H1 (cell line): Measurements from ENCODE around the gene TTC36. TPM values are rescaled to one million over a fixed set of nuclear protein-coding genes. Genes with fewer than 3 reads are reported as not detected.
"Not testable (repeated sequence)": the region's sequence is repeated elsewhere in the genome, so short reads cannot be mapped to it uniquely, and the experiment has no call there.

Experiments used
- CTCF ChIA-PET: fragments of 300-600 bp; sonication (Branson Sonifier 250); formaldehyde crosslinking; loops from one replicate; lab custom pipeline; 2021; ENCODE audit not compliant: partially characterized antibody; lab: Charles Lee
- POLR2A ChIA-PET: fragments of 300-600 bp; sonication (Branson Sonifier 250); formaldehyde crosslinking; loops from one replicate; lab custom pipeline; 2021; ENCODE audit warnings: inconsistent platforms; ENCODE audit not compliant: partially characterized antibody; lab: Charles Lee
- DNase-seq, 2 experiments: peaks; one replicate each; pipeline versions ENCODE4 v3.0.0 to v3.0.0-alpha.2; 2010 to 2022; ENCODE audit warnings: low spot score in 2 of 2, low read depth in 1 of 2, mixed read lengths in 1 of 2
- FAIRE-seq: peaks from 2 replicates; lab custom pipeline; 2011; peaks lifted over from hg19 to GRCh38; lab: Jason Lieb, UNC
- H2AFZ ChIP-seq: 2 replicates; pipeline ENCODE4 v1.8.1; 2012; ENCODE audit warnings: low read length, inconsistent platforms
- H2AK5ac ChIP-seq: 2 replicates; pipeline ENCODE4 v1.6.1; 2013; ENCODE audit warnings: low read depth, low read length
- H2BK120ac ChIP-seq: replicated peaks from 2 replicates; pipeline ENCODE3; 2013; ENCODE audit warnings: low read depth, low read length, inconsistent platforms
- H2BK12ac ChIP-seq: 2 replicates; pipeline ENCODE4 v1.6.1; 2013; ENCODE audit warnings: low read depth, low read length
- H2BK15ac ChIP-seq: 2 replicates; pipeline ENCODE4 v1.6.1; 2013; ENCODE audit warnings: low read length
- H2BK20ac ChIP-seq: 2 replicates; pipeline ENCODE4 v1.6.1; 2013; ENCODE audit warnings: low read length
- H2BK5ac ChIP-seq: 2 replicates; pipeline ENCODE4 v1.6.1; 2013; ENCODE audit warnings: low read depth, low read length
- H3K14ac ChIP-seq: 2 replicates; pipeline ENCODE4 v1.6.1; 2013; ENCODE audit warnings: inconsistent platforms; ENCODE audit not compliant: insufficient read length
- H3K18ac ChIP-seq: 2 replicates; pipeline ENCODE4 v1.6.1; 2013; ENCODE audit warnings: low read length; ENCODE audit errors: extremely low read depth
- H3K23ac ChIP-seq: 2 replicates; pipeline ENCODE4 v1.6.1; 2013; ENCODE audit warnings: inconsistent platforms; ENCODE audit not compliant: insufficient read length
- H3K23me2 ChIP-seq: 2 replicates; pipeline ENCODE4 v1.6.1; 2013; ENCODE audit warnings: low read depth, low read length
- H3K27ac ChIP-seq: 2 replicates; pipeline ENCODE4 v1.6.1; 2011; ENCODE audit warnings: low read depth, low read length, inconsistent platforms
- H3K27me3 ChIP-seq, 4 experiments: replicated peaks in 1 of 4; 1 replicate in 1 of 4; 2 replicates in 3 of 4; pipeline versions ENCODE4 v1.6.1 to v1.8.1; 2011 to 2013; ENCODE audit warnings: low read length in 3 of 4, mild to moderate bottlenecking in 3 of 4, inconsistent platforms in 2 of 4, mixed read lengths in 2 of 4, moderate library complexity in 1 of 4; ENCODE audit not compliant: control insufficient read depth in 3 of 4, insufficient read depth in 3 of 4; ENCODE audit errors: extremely low read depth in 1 of 4
- H3K36me3 ChIP-seq, 4 experiments: 2 replicates each; pipeline versions ENCODE4 v1.6.1 to v1.8.1; 2011 to 2013; ENCODE audit warnings: mild to moderate bottlenecking in 4 of 4, low read length in 3 of 4, moderate library complexity in 2 of 4, control low read depth in 1 of 4, inconsistent platforms in 1 of 4; ENCODE audit not compliant: insufficient read depth in 4 of 4, control insufficient read depth in 2 of 4
- H3K4ac ChIP-seq: replicated peaks from 2 replicates; pipeline ENCODE3; 2013; ENCODE audit warnings: low read length, low read depth, mixed read lengths, inconsistent platforms; ENCODE audit not compliant: insufficient read length
- H3K4me1 ChIP-seq, 4 experiments: replicated peaks in 1 of 4; 1 replicate in 1 of 4; 2 replicates in 3 of 4; pipeline versions ENCODE4 v1.6.1 to v1.8.1; 2011 to 2013; ENCODE audit warnings: low read length in 3 of 4, inconsistent platforms in 2 of 4, mixed read lengths in 1 of 4; ENCODE audit not compliant: insufficient read depth in 4 of 4, control insufficient read depth in 3 of 4
- H3K4me2 ChIP-seq, 2 experiments: 2 replicates each; pipeline versions ENCODE4 v1.6.1 to v1.8.1; 2011 to 2013; ENCODE audit warnings: low read depth in 2 of 2, low read length in 2 of 2, control low read depth in 1 of 2, inconsistent platforms in 1 of 2, mild to moderate bottlenecking in 1 of 2; ENCODE audit not compliant: insufficient read depth in 1 of 2
- H3K4me3 ChIP-seq, 4 experiments: fragments of 200-600, 300-600 bp in 1 of 4; sonication (generic), shearing (Covaris generic), sonication (Bioruptor Twin) in 1 of 4; 2 replicates each; pipeline versions ENCODE4 v1.5.1 to v1.8.1; 2011 to 2016; ENCODE audit warnings: low read length in 4 of 4, low read depth in 3 of 4, control low read depth in 2 of 4, inconsistent platforms in 2 of 4, mild to moderate bottlenecking in 2 of 4, mixed read lengths in 1 of 4, moderate library complexity in 1 of 4; ENCODE audit not compliant: insufficient read depth in 2 of 4; ENCODE audit errors: extremely low read depth in 1 of 4
- H3K56ac ChIP-seq: replicated peaks from 2 replicates; pipeline ENCODE3; 2013; ENCODE audit warnings: low read depth, mild to moderate bottlenecking, mixed read lengths, low read length, inconsistent platforms; ENCODE audit not compliant: insufficient read length
- H3K79me1 ChIP-seq: 2 replicates; pipeline ENCODE4 v1.6.1; 2013; ENCODE audit warnings: low read depth, low read length, control low read depth
- H3K79me2 ChIP-seq, 2 experiments: 2 replicates each; pipeline versions ENCODE4 v1.6.1 to v1.8.1; 2012 to 2013; ENCODE audit warnings: low read length in 2 of 2, mild to moderate bottlenecking in 2 of 2, inconsistent platforms in 1 of 2; ENCODE audit not compliant: insufficient read depth in 2 of 2, control insufficient read depth in 1 of 2
- H3K9ac ChIP-seq, 4 experiments: replicated peaks in 1 of 4; 1 replicate in 1 of 4; 2 replicates in 3 of 4; pipeline versions ENCODE4 v1.6.1 to v1.8.1; 2011 to 2013; ENCODE audit warnings: low read depth in 3 of 4, low read length in 3 of 4, control low read depth in 2 of 4, mild to moderate bottlenecking in 2 of 4, moderate library complexity in 2 of 4, inconsistent platforms in 1 of 4; ENCODE audit errors: extremely low read depth in 1 of 4
- H3K9me3 ChIP-seq, 2 experiments: 2 replicates each; pipeline versions ENCODE4 v1.6.1 to v1.8.1; 2012 to 2013; ENCODE audit warnings: mild to moderate bottlenecking in 2 of 2, moderate library complexity in 2 of 2, control low read depth in 1 of 2, inconsistent platforms in 1 of 2, low read depth in 1 of 2, low read length in 1 of 2, mixed read lengths in 1 of 2; ENCODE audit not compliant: insufficient read depth in 2 of 2
- H4K20me1 ChIP-seq, 2 experiments: replicated peaks in 1 of 2; 2 replicates each; pipeline versions ENCODE3 to v1.8.1; 2011 to 2013; ENCODE audit warnings: inconsistent platforms in 2 of 2, low read length in 2 of 2, mild to moderate bottlenecking in 1 of 2; ENCODE audit not compliant: insufficient read depth in 2 of 2, control insufficient read depth in 1 of 2
- H4K5ac ChIP-seq: 2 replicates; pipeline ENCODE4 v1.6.1; 2013; ENCODE audit warnings: low read length, low read depth, mixed read lengths, inconsistent platforms; ENCODE audit not compliant: insufficient read length
- H4K8ac ChIP-seq: 2 replicates; pipeline ENCODE4 v1.8.0; 2013; ENCODE audit warnings: mild to moderate bottlenecking, moderate library complexity, low read length, inconsistent platforms; ENCODE audit not compliant: insufficient read depth; ENCODE audit errors: extremely low read depth
- H4K91ac ChIP-seq: replicated peaks from 2 replicates; pipeline ENCODE3; 2013; ENCODE audit warnings: low read length, mixed read lengths, inconsistent platforms; ENCODE audit not compliant: insufficient read length
- WGBS, 2 experiments: shearing (Covaris generic) in 1 of 2; methylation state at CpG; one replicate each; pipeline versions ENCODE4 v1.1.6 to v1.1.7; 2013 to 2015; ENCODE audit warnings: low lambda C conversion rate in 2 of 2, mixed read lengths in 2 of 2, inconsistent platforms in 1 of 2, low coverage in 1 of 2, missing lambda C conversion rate in 1 of 2; ENCODE audit not compliant: insufficient replicate concordance in 2 of 2, insufficient coverage in 1 of 2, insufficient read length in 1 of 2; ENCODE audit errors: extremely low coverage in 1 of 2, missing lambda C conversion rate in 1 of 2; 5-methylcytosine and 5-hydroxymethylcytosine counted together
- polyA plus RNA-seq, 7 experiments: library from polyadenylated mRNA; depleted of rRNA in 3 of 7; stranded (reverse) in 5 of 7; unstranded in 2 of 7; fragments of >200 nt in 5 of 7; fragments of 200-250 nt in 2 of 7; gene quantifications; 1 replicate in 5 of 7; 2 replicates in 1 of 7; 4 replicates in 1 of 7; pipeline versions ENCODE4 v1.2.1 to v1.2.3, GENCODE V29; 2011 to 2013; ENCODE audit warnings: missing spikeins in 2 of 7, mixed read lengths in 2 of 7
- total RNA-seq: library from RNA; stranded (reverse); fragmentation: NEBNext Ultra II Directional; extraction: Animal tissue kit (Norgen Biotek cat#: 25700); gene quantifications from 2 replicates; pipeline ENCODE4 v1.2.1, GENCODE V29; 2021

Gene TTC36
- total and polyA plus RNA-seq, 2 of the 8 experiments (the other 6 are each of a cell fraction or from before 2014, with no cell fraction given), result not detected

DNA sequence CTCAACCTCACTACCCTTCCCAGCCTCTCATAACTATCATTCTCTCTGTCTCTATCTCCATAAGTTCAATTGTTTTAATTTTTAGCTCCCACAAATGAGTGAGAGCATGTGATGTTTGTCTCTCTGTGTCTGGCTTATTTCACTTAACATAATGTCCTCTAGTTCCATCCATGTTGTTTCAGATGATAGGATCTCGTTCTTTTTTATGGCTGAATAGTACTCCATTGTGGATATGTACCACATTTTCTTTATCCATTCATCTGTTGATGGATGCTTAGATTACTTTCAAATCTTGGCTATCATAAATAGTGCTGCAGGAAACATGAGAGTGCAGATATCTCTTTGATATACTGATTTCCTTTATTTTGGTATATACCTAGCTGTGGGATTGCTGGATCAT lies 46.0 kb upstream of the TTC36 start:
- H3K4ac ChIP-seq, POLR2A ChIA-PET, H3K14ac ChIP-seq, H3K4me3 ChIP-seq, H2BK12ac ChIP-seq, H4K5ac ChIP-seq, H2AK5ac ChIP-seq, H2BK15ac ChIP-seq, H2BK5ac ChIP-seq, H3K4me2 ChIP-seq, H3K4me1 ChIP-seq, DNase-seq, H3K9ac ChIP-seq, H3K18ac ChIP-seq, H2BK120ac ChIP-seq, H4K91ac ChIP-seq, H3K27ac ChIP-seq, H3K27me3 ChIP-seq, H3K79me2 ChIP-seq, H3K79me1 ChIP-seq, FAIRE-seq, H2AFZ ChIP-seq, H3K23ac ChIP-seq, H4K8ac ChIP-seq, H3K9me3 ChIP-seq, H2BK20ac ChIP-seq, H3K56ac ChIP-seq, H3K23me2 ChIP-seq, H4K20me1 ChIP-seq: not testable (repeated sequence)
- 90% methylated on average over 1 of the region's 1 CpG; no CpG with 5 or more reads in 1 of the 2 experiments for WGBS, 2 experiments
- CTCF ChIA-PET, result interaction anchor here (0.8 kb wide), 1 partner anchor 29 kb away, joined by 3 read pairs; no protein-coding TSS in a partner anchor
- H3K36me3 ChIP-seq, result peaks cover 25 to 84% (median 68%) of the 10 kb centered on the region in 4 experiments
